A549 (cell line): ENCODE results near the gene KNDC1.

Experiments used
- CTCF ChIP-seq: fragments of >200 bp; sonication (Bioruptor Twin); formaldehyde crosslinking; IDR thresholded peaks from 3 replicates; pipeline ENCODE4 v1.5.1; 2016
- EP300 ChIP-seq, 2 experiments: fragments of >200 bp; sonication (Bioruptor Twin); formaldehyde crosslinking; IDR thresholded peaks; 2 replicates in 1 of 2; 3 replicates in 1 of 2; pipeline ENCODE4 v1.6.1; 2016 to 2017
- MAX ChIP-seq: IDR thresholded peaks from 2 replicates; pipeline ENCODE4 v1.6.1; 2012
- MYC ChIP-seq: IDR thresholded peaks from 2 replicates; pipeline ENCODE4 v1.6.1; 2012; ENCODE audit warnings: mild to moderate bottlenecking, inconsistent platforms, low read length, improper control_type of control experiment, borderline replicate concordance
- NR3C1 ChIP-seq: fragments of >200 bp; sonication (Bioruptor Twin); formaldehyde crosslinking; IDR thresholded peaks from 3 replicates; pipeline ENCODE4 v1.6.1; 2017
- POLR2A ChIP-seq: IDR thresholded peaks from 2 replicates; pipeline ENCODE4 v1.6.1; 2012; ENCODE audit warnings: mild to moderate bottlenecking, low read length
- POLR2AphosphoS2 ChIP-seq: conservative IDR thresholded peaks from 2 replicates; pipeline ENCODE4 v1.6.1; 2012; ENCODE audit warnings: low read length, improper control_type of control experiment, inconsistent platforms
- RCOR1 ChIP-seq: fragments of 150-350 bp; IDR thresholded peaks from 2 replicates; pipeline ENCODE4 v1.6.1; 2014; ENCODE audit warnings: antibody characterized with exemption, low read length, low read depth
- RFX5 ChIP-seq: fragments of 450-650 bp; IDR thresholded peaks from 2 replicates; pipeline ENCODE4 v1.7.1; 2014; ENCODE audit warnings: antibody characterized with exemption, mild to moderate bottlenecking, moderate library complexity
- TP53 ChIP-seq: fragments of 250-450 bp; sonication (Bioruptor Pico); IDR thresholded peaks from 2 replicates; pipeline ENCODE4 v1.5.0; 2021; ENCODE audit warnings: mild to moderate bottlenecking, moderate library complexity

- TF ChIP-seq CTCF (no peak), POLR2AphosphoS2 (no peak), RFX5 (no peak), TP53 (CRISPR knock-in tag) (no peak), EP300 (IDR thresholded peaks at IDR 0.05) (no peak), RCOR1 (no peak), NR3C1 (no peak), POLR2A (no peak), MYC (no peak), MAX (no peak)
Observed at GRCh38 chr10:133237588-133238465, 77.8 kb downstream of the KNDC1 start, which contains the start of gene VENTX.
